GM18526 (cell line): Measurements from ENCODE around the gene CDC42EP3.

Experiments used
- POLR2A ChIP-seq: IDR thresholded peaks from 3 replicates; pipeline ENCODE4 v1.6.1; 2011; ENCODE audit not compliant: insufficient read length; ENCODE audit errors: extremely low read depth

Gene CDC42EP3

DNA sequence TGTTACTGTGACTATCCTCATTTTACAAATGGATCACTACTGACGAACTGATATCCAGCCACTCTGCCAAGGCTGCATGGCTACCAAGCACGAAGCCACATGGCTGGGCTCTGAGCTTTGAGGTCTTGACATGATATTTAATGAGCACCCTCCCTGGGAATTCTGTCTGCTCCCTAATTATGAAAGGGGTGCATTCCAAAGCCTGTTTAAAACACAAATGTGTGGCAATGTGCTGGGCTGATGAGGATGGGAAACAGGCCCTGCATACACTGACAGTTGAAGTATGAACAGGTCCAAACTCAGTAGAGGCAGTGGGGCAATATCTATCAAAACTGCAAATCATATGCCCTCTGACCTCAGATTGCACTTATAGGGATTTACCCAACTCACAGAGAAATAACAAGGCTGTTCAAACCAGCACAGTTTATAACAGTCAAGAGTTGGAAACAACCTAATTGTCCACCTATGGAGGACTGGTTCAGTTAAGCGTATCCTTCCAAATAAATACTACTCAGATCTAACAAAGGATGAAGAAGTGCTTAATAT lies 20.8 kb downstream of the CDC42EP3 start:
- no peak for TF ChIP-seq POLR2A

DNA sequence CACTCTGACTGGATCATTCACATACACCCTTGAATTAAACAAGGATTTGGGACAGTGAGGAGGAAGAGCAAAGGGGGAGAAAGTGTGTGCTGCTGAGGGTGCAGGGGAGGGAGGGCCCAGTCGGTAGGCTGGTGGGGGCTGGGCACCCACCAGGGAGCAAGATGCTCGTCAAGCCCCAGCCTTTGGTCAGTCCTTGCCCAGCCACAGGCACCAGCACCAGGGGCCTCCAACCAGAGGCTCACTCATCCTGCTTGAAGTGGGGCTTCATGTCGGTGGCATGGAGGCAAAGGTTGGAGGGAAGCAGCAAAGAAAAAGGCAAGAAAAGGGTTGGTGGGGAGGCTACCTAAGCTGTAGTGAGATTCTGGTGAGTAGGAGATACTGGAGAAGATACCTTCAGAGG lies 21.9 kb downstream of the CDC42EP3 start:
- no peak for TF ChIP-seq POLR2A

DNA sequence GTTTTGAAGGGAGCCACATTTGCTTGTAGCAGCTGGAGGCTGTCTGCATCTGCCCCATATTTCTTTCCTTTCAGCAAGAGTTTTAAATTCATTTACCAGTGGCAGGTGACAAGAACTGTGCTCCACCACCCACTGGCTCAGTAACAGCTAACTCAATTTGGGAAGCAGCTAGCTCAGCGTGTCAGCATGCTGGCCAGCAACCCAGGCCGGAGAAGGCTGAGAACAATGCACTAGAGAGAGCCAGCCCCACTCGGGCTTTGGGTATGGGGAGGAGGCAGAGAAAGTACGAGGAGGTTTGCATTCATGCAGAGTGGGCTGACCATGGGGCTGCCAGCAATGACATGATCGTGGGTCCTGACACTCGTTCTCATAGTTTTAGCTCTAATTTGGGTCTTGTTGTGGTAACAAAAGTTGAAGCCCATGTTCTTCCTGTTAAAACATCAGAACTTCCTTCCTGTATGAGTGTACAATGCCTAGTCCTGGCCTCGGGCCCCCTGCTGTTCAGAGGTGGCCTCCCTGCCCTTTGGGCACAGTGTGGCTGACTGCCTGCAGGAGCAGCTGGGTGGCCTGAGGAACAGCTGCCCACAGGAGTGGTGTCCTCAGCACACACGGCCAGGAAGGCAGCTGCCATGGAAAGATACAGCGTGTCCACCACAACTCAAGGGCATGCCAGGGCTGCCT lies 23.0 kb downstream of the CDC42EP3 start:
- no peak for TF ChIP-seq POLR2A

DNA sequence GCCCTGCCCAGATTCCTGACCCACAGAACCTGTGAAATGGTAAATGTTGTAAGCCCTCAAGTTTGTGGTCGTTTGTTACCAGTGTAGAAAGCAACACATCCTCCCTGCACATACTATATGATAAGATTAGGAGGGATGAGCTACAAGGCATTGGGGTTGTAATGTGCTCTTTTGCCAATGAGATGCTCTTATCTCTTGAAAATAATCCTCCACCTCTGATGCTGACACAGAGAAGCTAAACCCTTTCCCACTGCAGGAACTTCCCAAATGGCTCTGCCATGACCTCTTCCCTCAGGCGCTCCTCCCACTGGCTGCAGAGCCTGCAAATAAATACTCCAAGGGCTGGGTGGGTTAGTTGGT lies 23.5 kb downstream of the CDC42EP3 start:
- no peak for TF ChIP-seq POLR2A

DNA sequence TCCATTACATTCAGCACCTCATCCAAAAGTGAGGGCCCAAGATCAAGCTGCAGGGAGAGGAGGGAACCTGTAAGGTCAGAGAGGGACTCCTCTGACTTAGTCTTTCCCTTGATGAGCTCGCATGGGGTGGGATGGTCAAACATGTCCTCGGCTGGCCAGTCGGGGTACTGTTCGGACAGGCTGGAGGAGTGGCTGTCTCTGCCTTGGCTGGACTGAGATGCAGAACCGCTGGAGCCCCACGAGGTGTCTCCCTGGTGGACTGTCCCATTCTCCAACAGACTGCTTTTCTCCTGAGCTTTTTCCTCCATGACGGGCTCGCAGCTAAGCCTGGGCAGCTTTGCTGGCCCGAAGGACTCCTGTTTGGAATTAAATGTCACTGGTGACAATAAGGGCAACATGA lies 25.6 kb downstream of the CDC42EP3 start:
- no peak for TF ChIP-seq POLR2A

DNA sequence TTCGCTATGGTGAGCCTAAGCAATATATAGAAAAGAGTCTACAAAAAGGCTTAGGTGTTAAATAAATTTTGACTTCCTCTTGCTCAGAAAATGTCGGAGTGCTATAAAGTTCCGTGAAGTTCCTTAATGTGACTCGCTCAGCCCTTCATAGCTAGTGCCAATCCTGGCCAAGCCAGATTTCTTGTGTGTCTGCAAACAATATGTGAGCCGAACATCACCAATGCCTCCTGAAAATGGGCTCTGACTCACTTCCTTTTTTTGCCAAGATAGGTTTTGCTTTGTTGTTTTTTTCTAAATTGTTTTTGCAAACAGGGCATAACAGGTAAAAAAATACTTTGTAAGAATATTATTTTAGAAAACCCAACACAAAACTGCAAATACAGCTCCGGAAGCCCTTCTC lies 26.1 kb downstream of the CDC42EP3 start:
- no peak for TF ChIP-seq POLR2A

DNA sequence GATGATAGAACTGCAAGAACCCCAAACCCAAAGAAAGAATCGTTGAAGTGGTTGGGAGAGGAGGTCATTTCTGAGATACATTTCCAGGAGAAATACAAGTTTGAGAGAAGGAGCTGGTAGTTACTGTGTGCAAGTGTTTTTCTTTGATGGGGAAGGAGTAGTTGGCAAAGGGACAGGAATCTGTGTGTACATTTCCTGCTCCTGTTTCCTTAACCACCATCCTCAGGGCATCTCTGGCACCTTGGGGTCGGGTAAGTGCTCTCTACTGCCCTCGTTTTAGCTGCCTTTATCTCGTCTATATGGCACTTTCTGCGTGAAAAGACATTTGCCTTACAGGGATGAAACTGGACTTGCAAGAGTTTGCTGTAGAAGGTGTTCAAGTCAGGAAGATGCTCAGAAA lies 27.3 kb downstream of the CDC42EP3 start:
- TF ChIP-seq POLR2A, result no peak

DNA sequence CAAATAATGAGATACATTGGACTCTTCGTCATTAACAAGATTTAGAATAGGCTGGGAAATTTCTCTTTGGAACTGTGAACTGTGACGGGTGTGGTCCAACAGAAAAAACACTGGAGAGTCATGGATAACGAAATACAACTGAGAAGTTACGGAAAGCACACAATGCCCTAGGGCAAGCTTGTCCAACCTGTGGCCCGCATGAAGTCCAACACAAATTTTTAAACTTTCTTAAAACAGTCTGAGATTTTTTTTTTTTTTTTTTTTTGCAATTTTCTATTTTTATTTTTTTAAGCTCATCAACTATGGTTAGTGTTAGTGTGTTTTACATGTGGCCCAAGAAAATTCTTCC lies 27.7 kb downstream of the CDC42EP3 start:
- TF ChIP-seq POLR2A, result no peak

DNA sequence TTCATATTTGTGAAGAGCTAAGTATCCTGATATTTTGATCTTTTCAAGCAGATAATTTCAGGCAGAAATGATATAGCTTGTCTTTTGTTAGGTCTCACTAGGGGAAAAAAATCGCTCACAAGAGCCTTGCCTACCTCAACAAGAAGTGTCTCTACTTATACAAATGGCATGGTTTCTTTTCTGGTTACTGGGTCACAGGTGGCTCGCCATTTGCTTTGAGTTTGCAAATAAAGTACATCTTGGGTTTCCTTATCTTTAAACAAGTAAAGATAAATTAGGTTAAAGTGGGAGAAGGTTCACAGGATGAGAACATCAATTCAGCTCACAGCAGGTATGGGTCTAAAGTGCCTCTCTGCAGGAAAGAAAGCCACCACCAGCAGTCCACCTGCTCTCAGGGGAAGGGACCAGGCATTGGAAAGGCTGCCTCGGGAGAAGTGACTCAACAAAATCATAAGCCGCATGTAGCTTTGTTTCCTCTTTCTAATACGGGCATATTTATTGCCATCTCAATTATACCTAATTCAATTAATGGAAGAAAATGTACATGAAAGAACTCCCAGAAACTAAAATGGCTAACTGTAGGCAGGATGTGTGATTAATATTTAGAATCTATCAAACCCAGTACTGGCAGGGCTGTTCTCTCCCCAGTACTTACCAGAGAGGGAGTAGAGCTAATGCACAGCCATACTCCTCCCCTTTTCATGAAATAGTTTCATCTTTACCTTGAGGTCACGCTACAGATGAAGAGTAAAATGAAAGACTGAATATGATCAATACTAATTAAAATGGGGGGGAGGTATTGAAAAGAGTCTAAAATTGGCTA lies 28.3 kb downstream of the CDC42EP3 start:
- no peak for TF ChIP-seq POLR2A

DNA sequence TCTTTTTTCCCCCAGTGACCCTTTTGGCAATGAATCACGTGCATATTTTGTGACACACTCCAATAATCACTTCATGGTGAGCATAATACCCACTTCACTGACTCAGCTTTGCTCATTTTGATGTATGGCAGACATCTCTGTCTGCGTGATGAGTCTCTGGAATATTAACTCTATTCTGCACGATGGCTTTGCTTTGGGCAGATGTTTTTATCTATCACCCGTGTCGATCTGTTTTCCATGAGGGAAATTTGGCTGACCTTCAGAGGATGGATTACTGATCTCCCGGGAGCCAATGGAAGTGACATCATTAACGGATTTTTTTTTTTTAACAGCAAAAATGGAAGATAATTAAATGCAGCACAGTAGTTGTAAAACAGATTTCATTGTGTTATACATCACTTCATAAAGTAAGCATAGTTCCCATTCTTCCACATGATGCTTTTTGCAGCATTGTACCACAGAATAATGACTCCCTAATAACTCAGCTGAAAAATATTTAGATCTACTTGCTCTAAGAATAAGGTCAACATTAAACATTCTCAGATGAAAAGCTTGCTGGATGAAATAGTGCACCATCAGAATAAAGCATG lies 29.8 kb downstream of the CDC42EP3 start:
- TF ChIP-seq POLR2A, result no peak

DNA sequence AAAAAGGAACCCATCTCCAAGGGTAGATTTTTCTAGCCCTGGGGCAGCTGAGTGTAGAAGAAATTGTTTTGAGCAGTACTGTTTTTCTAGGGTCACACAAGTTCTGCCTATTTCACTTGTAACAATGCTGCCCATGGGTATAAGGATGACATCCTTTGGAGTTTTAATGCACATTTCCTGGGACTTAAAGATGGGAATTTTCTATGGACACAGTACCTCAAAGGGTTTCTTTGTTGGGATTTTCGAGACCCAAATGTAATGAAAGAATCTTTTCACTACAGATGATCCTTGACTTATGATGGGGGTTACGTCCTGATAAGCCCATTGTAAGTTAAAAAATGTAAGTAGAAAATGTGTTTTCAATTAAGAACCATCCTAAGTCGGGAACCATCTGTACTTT lies 31.8 kb downstream of the CDC42EP3 start:
- no peak for TF ChIP-seq POLR2A

DNA sequence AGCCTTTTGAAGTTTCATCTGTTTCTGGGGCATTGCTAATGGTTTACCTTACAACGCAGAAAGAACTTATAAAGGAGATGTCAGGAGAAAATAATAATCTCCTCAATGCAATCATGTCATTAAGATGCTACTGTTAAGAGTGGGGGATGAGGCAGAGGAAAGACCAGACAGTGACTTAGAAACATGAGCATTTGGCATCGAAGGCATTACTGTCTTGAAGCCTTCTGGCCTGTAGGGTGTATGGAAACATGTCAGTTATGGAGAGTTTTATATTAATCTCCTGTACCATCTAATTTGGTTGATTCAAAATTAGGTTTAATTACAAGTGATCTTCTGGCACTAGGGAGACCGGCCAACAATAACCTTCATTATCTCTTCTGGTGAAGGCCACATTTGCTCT lies 32.5 kb downstream of the CDC42EP3 start:
- TF ChIP-seq POLR2A, result no peak

DNA sequence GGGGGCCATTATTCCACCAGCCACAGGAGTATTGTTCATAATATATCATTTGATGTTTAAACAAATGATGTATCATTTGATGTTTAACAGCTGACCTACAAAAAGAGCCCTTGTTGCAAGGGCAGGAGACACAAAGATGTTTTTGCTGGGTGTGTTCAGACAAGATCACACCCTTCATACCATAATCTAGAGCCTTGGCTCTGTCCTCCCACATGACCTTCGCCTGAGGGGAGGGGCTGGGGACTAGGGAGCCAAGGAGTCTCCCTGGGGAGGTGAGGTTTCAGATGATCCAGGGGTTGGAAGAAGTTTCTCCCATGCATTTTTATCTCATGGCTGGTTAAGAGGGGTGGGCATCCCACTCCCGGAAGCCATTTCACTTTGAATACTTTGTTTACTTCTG lies 33.5 kb downstream of the CDC42EP3 start:
- TF ChIP-seq POLR2A, result no peak

DNA sequence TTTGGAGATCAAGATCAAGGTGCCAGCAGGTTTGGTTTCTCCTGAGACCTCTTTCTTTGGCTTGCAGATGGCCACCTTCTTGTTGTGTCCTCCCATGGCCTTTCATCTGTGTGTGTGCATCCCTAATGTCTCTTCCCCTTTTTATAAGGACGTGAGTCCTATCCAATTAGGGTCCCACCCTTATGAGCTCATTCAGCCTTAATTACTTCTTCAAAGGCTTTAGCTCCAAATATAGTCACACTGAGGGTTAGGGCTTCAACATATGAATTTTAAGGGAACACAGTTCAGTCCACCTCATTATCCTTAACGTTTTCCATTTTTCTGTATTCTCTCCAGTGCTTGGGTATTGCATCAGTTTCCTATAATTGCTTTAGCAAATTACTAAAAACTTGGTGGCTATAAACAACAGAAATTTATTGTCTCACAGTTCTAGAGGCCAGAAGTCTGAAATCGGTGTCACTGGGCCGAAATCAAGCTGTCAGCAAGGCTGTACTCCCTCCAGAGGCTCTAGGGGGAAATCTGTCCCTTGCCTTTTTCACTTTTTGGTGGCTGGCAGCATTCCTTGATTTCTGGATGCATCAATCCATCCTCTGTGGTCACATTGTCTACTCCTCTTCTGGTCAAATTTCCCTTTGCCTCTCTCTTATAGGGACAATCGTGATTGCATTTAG lies 34.1 kb downstream of the CDC42EP3 start:
- TF ChIP-seq POLR2A, result no peak

DNA sequence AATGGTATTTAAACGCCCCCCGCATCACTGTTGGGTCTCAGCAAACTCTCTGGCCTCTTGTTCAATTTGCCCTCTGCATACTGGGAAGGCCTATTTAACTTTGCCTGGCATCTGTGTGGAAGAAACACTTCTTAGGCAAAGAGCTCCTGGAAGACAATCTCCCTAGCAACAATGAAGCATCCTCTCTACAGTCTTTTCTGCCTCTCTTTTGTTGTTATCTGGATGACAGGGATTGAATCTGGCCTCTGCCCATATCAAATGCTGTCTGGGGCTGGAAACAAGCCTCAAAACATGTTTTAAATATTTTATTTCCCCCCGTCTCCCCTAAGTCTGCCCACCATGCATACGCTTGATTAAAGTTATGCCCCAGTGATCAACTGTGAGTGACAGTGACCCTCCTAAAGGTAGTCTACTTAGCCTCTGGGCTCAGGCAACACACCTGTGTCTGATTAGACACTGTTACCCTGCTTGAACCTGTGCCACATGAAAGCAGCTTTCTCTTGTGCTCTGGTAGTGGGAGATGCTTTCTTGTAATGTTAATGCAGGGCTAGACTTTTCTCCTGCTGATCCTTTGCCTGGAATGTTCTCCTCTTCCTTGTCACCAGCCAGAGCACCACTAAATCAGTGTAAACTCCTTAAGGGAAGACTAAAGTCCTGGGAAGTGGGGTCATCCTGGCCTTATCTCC lies 34.9 kb downstream of the CDC42EP3 start:
- TF ChIP-seq POLR2A, result no peak
